ENCODE measurements around the gene SP1.

The SP1 gene

DNA sequence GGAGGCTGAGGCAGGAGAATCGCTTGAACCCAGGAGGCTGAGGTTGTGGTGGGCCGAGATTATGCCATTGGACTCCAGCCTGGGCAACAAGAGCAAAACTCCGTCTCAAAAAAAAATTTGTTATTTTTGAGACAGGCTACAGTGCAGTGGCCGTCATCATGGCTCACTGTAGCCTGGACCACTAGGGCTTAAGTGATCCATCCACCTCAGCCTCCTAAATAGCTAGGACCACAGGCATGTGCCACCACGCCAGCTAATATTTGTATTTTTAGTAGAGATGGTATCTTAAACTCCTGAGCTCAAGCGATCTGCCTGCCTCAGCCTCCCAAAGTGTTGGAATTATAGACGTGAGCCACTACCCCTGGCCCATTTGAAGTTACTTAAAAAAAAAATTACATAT, 71.0 kb downstream of the SP1 start:
- DNase-seq (ENCODE audit: low read depth in 2 of 2), result no peak

DNA sequence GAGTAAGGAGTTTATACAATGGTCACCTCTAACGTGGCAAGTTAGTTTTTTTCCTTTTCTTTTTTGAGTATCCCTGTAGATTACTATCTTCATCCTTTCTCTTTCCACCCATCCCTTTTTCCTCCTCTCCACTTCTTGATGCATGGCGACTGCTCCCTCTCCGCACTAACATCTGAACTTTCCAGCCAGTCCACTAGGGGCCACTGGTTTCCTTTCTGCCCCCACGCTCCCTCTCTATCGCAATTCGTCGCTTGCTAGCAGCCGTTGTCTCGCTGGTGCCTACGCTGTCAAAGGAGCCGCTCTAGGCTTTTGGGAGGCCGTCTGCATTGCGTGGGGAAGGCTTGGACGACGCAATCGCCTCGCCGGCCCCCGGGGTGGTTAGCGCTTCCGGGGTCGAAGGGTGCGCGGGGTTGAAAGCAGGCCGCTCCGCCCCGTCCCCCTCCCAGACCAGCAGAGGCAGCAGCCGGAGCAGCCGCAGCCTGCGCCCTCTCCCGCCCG, 71.7 kb downstream of the SP1 start, which contains the start of gene PCBP2:
Gene PCBP2, plus strand, starts transcription at position 442 of the 498 bp plus-strand sequence. CDS start 2,699 bp downstream, outside the sequence.
- DNase-seq (ENCODE audit: low read depth in 2 of 2), result peak; percentile 95 to 97

- DNase-seq (ENCODE audit: low read depth in 2 of 2), result peak; percentile 53 to 63
These were observed 72.4 kb downstream of the SP1 start for GRCh38 chr12:53452159-53453077.

GRCh38 chr12:53453953-53454640, 74.1 kb downstream of the SP1 start:
- DNase-seq (ENCODE audit: low read depth in 2 of 2), result no peak

DNA sequence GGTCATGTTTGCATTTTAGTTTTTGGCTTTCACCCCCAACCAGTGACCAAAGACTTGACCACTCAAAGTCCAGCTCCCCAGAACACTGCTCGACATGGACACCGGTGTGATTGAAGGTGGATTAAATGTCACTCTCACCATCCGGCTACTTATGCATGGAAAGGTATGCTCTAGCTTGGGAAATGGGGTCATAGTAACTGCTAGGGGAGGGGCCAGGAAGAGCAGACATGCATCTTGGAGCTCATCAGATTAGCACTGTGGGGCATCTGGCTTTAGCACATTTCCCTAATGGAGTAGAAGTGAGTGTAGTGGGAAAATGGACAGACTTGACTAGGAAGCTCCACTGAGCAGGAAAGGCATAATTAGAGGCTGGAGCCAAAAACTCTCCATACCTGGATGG, 74.7 kb downstream of the SP1 start:
- no peak for DNase-seq (ENCODE audit: low read depth in 2 of 2)

DNA sequence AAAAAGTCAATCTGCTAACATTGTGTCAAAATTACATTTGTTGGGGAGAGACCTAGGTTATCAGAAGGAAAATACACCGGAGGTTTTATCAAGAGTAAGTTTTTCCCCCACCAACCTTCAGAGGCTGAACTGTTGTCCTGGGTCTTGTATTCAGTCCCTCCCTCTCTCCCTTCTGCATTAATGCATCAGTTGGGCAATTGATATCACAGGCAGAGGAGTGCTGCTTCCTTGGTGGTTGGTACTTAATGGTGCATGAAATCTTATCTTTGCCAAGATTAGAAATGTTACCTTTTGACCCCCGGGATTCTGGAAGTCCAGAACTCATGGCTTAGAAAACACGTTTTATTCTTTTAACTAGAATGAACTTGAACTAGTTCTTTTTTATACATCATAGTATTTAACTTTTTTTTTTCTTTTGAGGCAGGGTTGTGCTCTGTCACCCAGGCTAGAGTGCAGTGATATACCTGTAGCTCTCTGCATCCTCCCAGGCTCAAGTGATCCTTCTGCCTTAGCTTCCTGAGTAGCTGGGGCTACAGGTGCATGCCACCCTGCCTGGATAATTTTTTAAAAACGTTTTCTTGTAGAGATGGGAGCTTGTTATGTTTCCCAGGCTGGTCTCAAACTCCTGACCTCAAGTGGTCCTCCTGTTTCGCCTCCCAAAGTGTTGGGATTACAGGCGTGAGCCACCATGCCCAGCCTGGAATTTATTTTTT, 76.8 kb downstream of the SP1 start:
- no peak for DNase-seq (ENCODE audit: low read depth in 2 of 2)

- no peak for DNase-seq (ENCODE audit: low read depth in 2 of 2)
These were observed 79.1 kb downstream of the SP1 start for GRCh38 chr12:53459097-53459496.

- no peak for DNase-seq (ENCODE audit: low read depth in 2 of 2)
These were observed 81.1 kb downstream of the SP1 start for GRCh38 chr12:53461059-53461458.

DNA sequence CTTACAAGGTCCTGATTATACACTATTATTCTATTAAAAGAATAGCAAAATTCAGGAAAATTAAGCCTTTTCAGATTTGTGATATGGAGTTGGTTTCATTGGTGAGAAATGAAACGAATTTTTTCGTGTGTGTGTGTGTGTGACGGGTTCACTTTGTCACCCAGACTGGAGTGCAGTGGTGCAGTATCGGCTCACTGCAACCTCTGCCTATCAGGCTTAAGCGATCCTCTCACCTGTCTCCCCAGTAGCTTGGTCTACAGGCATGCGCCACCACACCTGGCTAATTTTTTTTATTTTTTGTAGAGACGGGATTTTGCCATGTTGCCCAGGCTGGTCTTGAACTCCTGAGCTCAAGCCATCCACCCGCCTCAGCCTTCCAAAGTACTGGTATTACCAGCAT, 81.6 kb downstream of the SP1 start:
- DNase-seq (ENCODE audit: low read depth in 2 of 2), result no peak

- DNase-seq (ENCODE audit: low read depth in 2 of 2), result no peak
These were observed 83.0 kb downstream of the SP1 start for GRCh38 chr12:53462935-53463334.

GRCh38 chr12:53463802-53464560, 84.0 kb downstream of the SP1 start:
- no peak for DNase-seq (ENCODE audit: low read depth in 2 of 2)

GRCh38 chr12:53464685-53465418, 84.9 kb downstream of the SP1 start:
- no peak for DNase-seq (ENCODE audit: low read depth in 2 of 2)

GRCh38 chr12:53465679-53466078, 85.7 kb downstream of the SP1 start:
- DNase-seq (ENCODE audit: low read depth in 2 of 2), result no peak
